ENCODE data around the gene BTRC. TPM values are rescaled to one million over a fixed set of nuclear protein-coding genes. Genes with fewer than 3 reads are reported as not detected.

Gene BTRC
- total RNA-seq, 1 experiment from 2014 or later, result 29.1 TPM

DNA sequence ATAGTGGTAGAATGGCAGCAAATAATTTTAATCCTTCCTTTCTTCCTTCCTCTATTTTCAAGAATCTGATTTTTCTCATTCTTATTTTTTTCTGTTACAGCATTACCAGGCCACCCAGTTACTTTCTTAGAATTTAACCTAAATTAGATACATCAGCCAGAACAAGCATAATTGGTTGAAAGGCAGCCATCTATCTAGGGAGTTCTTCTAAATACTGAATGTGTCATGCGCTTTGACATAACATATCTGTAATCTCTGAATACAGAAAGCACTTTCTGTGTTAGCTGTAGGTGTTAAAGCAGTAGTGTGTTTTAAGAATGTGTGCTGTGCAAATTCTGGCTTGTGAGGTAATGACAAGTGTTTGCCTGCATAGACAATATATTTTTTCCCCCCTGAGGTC, 97.3 kb downstream of the BTRC start (continued):
- TF ChIP-seq ZFX (IDR thresholded peaks at IDR 0.05) (no peak), EGR1 (IDR thresholded peaks at IDR 0.05; ENCODE audit: low read depth) (no peak), SIN3A (IDR thresholded peaks at IDR 0.05; ENCODE audit: low read depth) (no peak)

DNA sequence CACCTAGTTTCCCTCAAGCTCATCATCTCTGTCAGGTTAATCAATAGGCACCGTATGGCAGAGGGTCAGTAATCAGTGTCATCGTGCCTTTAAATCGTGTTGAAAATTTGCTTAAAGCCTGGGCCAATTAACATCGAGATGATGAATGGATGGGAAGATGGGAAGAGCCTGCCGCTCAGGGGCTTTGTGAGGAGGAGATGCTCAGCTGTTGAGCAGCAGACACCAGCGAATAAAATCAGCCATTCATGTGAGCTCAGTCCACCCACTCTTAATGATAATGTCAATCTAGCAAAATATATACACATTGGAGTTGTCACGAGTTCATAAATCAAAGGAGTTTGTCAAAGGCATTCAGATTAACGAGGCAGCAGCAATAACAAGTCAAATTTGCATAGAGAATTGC, 97.7 kb downstream of the BTRC start:
- H3K36me3 ChIP-seq (ENCODE audit: control insufficient read depth in 1 of 2, insufficient read depth in 2 of 2, low read length in 2 of 2), result no peaks in the 10 kb centered on the region
- TF ChIP-seq, protein P1, sequence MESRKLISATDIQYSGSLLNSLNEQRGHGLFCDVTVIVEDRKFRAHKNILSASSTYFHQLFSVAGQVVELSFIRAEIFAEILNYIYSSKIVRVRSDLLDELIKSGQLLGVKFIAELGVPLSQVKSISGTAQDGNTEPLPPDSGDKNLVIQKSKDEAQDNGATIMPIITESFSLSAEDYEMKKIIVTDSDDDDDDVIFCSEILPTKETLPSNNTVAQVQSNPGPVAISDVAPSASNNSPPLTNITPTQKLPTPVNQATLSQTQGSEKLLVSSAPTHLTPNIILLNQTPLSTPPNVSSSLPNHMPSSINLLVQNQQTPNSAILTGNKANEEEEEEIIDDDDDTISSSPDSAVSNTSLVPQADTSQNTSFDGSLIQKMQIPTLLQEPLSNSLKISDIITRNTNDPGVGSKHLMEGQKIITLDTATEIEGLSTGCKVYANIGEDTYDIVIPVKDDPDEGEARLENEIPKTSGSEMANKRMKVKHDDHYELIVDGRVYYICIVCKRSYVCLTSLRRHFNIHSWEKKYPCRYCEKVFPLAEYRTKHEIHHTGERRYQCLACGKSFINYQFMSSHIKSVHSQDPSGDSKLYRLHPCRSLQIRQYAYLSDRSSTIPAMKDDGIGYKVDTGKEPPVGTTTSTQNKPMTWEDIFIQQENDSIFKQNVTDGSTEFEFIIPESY (IDR thresholded peaks at IDR 0.05; ENCODE audit: extremely low read depth, insufficient replicate concordance, low read length), result no peak
- TF ChIP-seq CBX3 (IDR thresholded peaks at IDR 0.05; ENCODE audit: low read depth) (no peak), CEBPB (IDR thresholded peaks at IDR 0.05; ENCODE audit: low read depth) (no peak), SIN3A (IDR thresholded peaks at IDR 0.05; ENCODE audit: low read depth) (no peak), FOSL1 (IDR thresholded peaks at IDR 0.05; ENCODE audit: low read depth) (no peak), EZH2phosphoT487 (IDR thresholded peaks at IDR 0.05; ENCODE audit: borderline replicate concordance) (no peak), RAD21 (IDR thresholded peaks at IDR 0.05; ENCODE audit: low read depth) (no peak), ZNF274 (IDR thresholded peaks at IDR 0.05; ENCODE audit: low read depth, low read length) (no peak)
- TF ChIP-seq, protein P2, sequence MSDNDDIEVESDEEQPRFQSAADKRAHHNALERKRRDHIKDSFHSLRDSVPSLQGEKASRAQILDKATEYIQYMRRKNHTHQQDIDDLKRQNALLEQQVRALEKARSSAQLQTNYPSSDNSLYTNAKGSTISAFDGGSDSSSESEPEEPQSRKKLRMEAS (IDR thresholded peaks at IDR 0.05), result no peak
- TF ChIP-seq, protein P3, sequence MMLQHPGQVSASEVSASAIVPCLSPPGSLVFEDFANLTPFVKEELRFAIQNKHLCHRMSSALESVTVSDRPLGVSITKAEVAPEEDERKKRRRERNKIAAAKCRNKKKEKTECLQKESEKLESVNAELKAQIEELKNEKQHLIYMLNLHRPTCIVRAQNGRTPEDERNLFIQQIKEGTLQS (IDR thresholded peaks at IDR 0.05), result no peak
- no TSS peak for BruUV-seq (replicated peaks)
- H2AFZ ChIP-seq (ENCODE audit: low read depth, low read length, poor library complexity, severe bottlenecking), result no peak overlapping the region
- H3K27ac ChIP-seq (ENCODE audit: low read depth, low read length), result no peak overlapping the region
- intact Hi-C loops (cut with micrococcal nuclease), result no loop called here
- H3K4me3 ChIP-seq (replicated peaks in 1 of 2; ENCODE audit: low read depth in 1 of 2, low read length in 2 of 2), result no peak overlapping the region
- H3K9me2 ChIP-seq (ENCODE audit: insufficient read depth), result no peaks in the 10 kb centered on the region
- RAD21 ChIA-PET (ENCODE audit: low non-redundant PET in 1 of 2, low total read pairs in 2 of 2, uncharacterized antibody in 2 of 2, unreplicated experiment in 2 of 2), result no interaction called here
- ATAC-seq (no peak), DNase-seq (ENCODE audit: low read depth, low spot score) (no peak)
- no peaks in the 10 kb centered on the region for H3K4me1 ChIP-seq (ENCODE audit: control insufficient read depth in 1 of 2, insufficient read depth in 2 of 2, low read length in 2 of 2)
- POLR2A ChIA-PET, result interaction anchor here (0.8 kb wide), 1 partner anchor 238 kb away, joined by 3 read pairs; no protein-coding TSS in a partner anchor
- no peaks in the 10 kb centered on the region; the same call in 1 of the 2 replicates for H4K20me1 ChIP-seq (ENCODE audit: insufficient read depth)
- H3K9ac ChIP-seq (ENCODE audit: low read length), result no peak overlapping the region
- no peak overlapping the region for H3K4me2 ChIP-seq (ENCODE audit: low read length)
- H3K79me2 ChIP-seq (ENCODE audit: insufficient read depth, low read length), result no peaks in the 10 kb centered on the region
- no peaks in the 10 kb centered on the region for H3K27me3 ChIP-seq (ENCODE audit: insufficient read depth, low read length)
- H3K9me3 ChIP-seq (ENCODE audit: control insufficient read depth in 1 of 2, insufficient read depth in 1 of 2, low read depth in 1 of 2, low read length in 2 of 2), result no peaks in the 10 kb centered on the region
- CTCF ChIA-PET, result interaction anchor here (3.0 to 3.5 kb wide), 2 partner anchors 8 to 15 kb away, joined by 22 to 24 read pairs; no protein-coding TSS in a partner anchor

Data from HCT116 (cell line).